ENCODE results near the gene VWA1. TPM values are rescaled to one million over a fixed set of nuclear protein-coding genes. Genes with fewer than 3 reads are reported as not detected.

VWA1 gene
- total and polyA plus RNA-seq, 8 donors: 50.0 to 147 (median 72.5) TPM

DNA sequence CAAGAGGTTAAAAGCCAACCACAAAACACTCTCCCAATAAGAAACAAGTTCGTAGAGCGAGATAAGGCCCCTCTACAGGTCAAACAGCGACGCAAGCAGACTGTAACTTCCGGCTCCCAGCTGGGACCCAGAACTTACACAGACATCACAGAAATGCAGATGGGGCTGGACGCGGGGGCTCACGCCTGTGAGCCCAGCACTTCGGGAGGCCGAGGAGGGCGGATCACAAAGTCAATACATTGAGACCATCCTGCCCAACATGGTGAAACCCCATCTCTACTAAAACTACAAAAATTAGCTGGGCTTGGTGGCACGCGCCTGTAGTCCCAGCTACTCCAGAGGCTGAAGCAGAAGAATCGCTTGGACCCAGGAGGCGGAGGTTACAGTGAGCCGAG lies 47.4 kb upstream of the VWA1 start:
- Histone ChIP-seq H3K27me3 (no peaks in the 10 kb centered on the region), H3K4me1 (peaks cover 0 to 19% of the 10 kb centered on the region in 2 donors), H3K9me3 (no peaks in the 10 kb centered on the region), H3K4me3 (no peak overlapping the region), H3K27ac (no peak overlapping the region), H3K36me3 (peaks cover 9 to 86% of the 10 kb centered on the region in 2 donors)
- intact Hi-C loops (cut with DNase I): no loop called here
- peak in 1 of 4 donors; percentile 30 for DNase-seq
- ATAC-seq: no peak
- TF ChIP-seq, protein P1, sequence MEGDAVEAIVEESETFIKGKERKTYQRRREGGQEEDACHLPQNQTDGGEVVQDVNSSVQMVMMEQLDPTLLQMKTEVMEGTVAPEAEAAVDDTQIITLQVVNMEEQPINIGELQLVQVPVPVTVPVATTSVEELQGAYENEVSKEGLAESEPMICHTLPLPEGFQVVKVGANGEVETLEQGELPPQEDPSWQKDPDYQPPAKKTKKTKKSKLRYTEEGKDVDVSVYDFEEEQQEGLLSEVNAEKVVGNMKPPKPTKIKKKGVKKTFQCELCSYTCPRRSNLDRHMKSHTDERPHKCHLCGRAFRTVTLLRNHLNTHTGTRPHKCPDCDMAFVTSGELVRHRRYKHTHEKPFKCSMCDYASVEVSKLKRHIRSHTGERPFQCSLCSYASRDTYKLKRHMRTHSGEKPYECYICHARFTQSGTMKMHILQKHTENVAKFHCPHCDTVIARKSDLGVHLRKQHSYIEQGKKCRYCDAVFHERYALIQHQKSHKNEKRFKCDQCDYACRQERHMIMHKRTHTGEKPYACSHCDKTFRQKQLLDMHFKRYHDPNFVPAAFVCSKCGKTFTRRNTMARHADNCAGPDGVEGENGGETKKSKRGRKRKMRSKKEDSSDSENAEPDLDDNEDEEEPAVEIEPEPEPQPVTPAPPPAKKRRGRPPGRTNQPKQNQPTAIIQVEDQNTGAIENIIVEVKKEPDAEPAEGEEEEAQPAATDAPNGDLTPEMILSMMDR (IDR thresholded peaks at IDR 0.05): no peak

DNA sequence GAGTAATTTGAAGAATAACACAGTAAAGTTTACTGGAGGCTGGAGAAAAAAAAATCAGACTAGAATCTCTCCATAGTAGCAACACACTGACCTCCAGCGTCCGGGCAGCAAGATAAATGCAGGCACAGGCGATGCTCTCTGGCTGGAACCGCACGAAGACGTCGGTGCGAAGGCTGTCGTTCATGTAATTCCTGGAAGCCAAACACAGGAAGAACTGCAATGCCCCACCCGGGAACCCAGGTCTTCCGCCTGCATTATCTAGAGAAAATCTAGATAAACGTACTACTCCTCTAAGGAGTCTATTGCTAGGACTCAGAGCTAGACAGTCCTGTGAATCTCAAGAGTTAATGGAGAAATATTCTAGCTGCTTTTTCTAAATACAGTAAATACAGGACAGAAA lies 44.8 kb upstream of the VWA1 start:
- Histone ChIP-seq H3K4me3 (no peak overlapping the region), H3K27me3 (no peaks in the 10 kb centered on the region), H3K36me3 (peaks cover 15 to 100% of the 10 kb centered on the region in 2 donors), H3K4me1 (peaks cover 0 to 24% of the 10 kb centered on the region in 2 donors), H3K9me3 (no peaks in the 10 kb centered on the region), H3K27ac (peak overlapping the region in 1 of 2 donors; percentile 14)
- ATAC-seq: no peak
- intact Hi-C loops (cut with DNase I): no loop called here
- peak in 1 of 4 donors; percentile 39 for DNase-seq
- TF ChIP-seq, protein P1 (IDR thresholded peaks at IDR 0.05): no peak

DNA sequence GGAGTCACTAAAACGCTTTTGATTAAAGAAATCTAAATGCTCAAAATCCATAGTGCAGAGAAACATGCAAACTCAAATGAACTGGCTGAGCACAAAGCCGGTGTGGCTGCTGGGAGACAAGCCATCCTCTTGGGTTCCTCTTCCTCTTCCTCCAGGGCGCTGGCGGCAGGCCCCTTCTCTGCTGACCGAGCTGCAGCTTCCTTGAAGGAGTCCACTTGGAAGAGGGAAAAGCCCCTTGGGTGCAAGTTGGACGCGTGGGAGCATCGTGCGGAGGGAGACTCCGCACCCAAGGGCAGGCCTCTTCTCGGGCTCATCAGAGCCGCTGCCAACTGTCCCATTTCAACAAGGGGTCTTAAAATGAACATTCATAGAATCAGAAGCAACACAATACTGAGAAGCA lies 44.3 kb upstream of the VWA1 start:
- intact Hi-C loops (cut with DNase I): no loop called here
- peaks cover 0 to 29% of the 10 kb centered on the region in 2 donors for H3K4me1 ChIP-seq
- H3K4me3 ChIP-seq: no peak overlapping the region
- peak in 1 of 4 donors; percentile 74 for DNase-seq
- no peak for ATAC-seq
- TF ChIP-seq, protein P1 (IDR thresholded peaks at IDR 0.05): no peak
- H3K36me3 ChIP-seq: peaks cover 15 to 100% of the 10 kb centered on the region in 2 donors
- peak overlapping the region in 1 of 2 donors; percentile 14 for H3K27ac ChIP-seq
- H3K27me3 ChIP-seq: no peaks in the 10 kb centered on the region
- no peaks in the 10 kb centered on the region for H3K9me3 ChIP-seq

DNA sequence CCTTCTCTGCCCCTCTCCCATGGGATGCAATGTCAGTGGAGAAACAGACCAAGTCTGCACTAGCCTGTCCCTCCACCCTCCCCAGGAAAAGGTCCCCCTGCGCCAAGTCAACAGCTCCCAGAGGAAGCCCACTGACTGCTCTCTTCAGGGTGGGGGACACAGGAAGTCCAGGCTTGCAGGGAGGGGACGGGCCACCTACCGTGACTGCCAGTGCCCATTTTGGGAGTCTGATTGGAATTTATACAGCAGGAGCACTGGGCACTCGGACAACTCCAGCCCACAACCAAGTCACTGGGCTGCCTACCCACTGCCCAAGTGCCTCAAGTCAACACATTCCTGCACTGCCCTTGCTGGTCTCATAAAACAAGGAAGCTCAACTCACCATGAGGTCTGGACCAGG lies 42.5 kb upstream of the VWA1 start:
- Histone ChIP-seq H3K36me3 (peaks cover 10 to 100% of the 10 kb centered on the region in 2 donors), H3K27ac (no peak overlapping the region)

DNA sequence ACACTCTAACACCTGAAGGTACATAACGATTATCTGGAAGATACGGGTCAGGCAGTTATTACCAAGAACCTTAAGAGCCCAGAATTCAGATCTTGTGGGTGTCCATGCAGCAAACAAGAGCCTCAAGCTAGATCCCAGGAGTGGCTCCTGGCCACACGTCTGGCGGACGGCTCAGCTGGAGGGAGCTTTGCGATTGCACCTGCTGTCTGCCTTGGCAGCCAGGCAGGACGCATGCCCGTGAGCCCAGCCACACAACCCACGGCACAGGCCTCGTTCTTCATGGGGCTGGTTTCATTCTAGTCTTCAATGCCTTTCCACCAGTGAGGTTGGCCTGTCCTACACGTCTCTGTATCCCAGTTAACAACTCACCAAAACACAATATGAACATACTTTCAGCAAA lies 42.1 kb upstream of the VWA1 start:
- intact Hi-C loops (cut with DNase I): no loop called here
- no peak overlapping the region for H3K4me3 ChIP-seq
- no peaks in the 10 kb centered on the region for H3K27me3 ChIP-seq
- TF ChIP-seq, protein P1 (IDR thresholded peaks at IDR 0.05): no peak
- H3K4me1 ChIP-seq: peaks cover 10 to 46% of the 10 kb centered on the region in 2 donors
- ATAC-seq: no peak
- H3K27ac ChIP-seq: no peak overlapping the region
- H3K36me3 ChIP-seq: peaks cover 9 to 98% of the 10 kb centered on the region in 2 donors
- peak in 1 of 4 donors; percentile 50 for DNase-seq
- no peaks in the 10 kb centered on the region for H3K9me3 ChIP-seq

More for the DNA sequence above, 42.5 kb upstream of the VWA1 start:
- Histone ChIP-seq H3K4me1 (peaks cover 7 to 42% of the 10 kb centered on the region in 2 donors), H3K4me3 (no peak overlapping the region), H3K27me3 (no peaks in the 10 kb centered on the region), H3K9me3 (no peaks in the 10 kb centered on the region)
- no peak for ATAC-seq
- intact Hi-C loops (cut with DNase I): no loop called here
- DNase-seq: peak in 1 of 4 donors; percentile 37
- TF ChIP-seq, protein P1 (IDR thresholded peaks at IDR 0.05): no peak

Data from left lung (tissue), 10 donors.